B cell (primary cell): ENCODE results near the gene PSTK.

ENCODE experiments used
- CTCF ChIP-seq: fragments of 200-600 bp; IDR thresholded peaks from one replicate; pipeline ENCODE4 v1.8.0; 2022; ENCODE audit warnings: antibody characterized with exemption, mild to moderate bottlenecking
- EZH2 ChIP-seq: IDR thresholded peaks from 2 replicates; pipeline ENCODE4 v1.6.1; 2012; ENCODE audit warnings: borderline replicate concordance, low read depth, mild to moderate bottlenecking, moderate library complexity, low read length; ENCODE audit not compliant: insufficient read depth, poor library complexity, severe bottlenecking

- TF ChIP-seq CTCF (no peak), EZH2 (no peak)
These were observed 15.7 kb downstream of the PSTK start for GRCh38 chr10:122995936-122996335.
